Chondrocyte (in vitro differentiated cells): ENCODE data around the gene TMEM238. TPM values are rescaled to one million over a fixed set of nuclear protein-coding genes. Genes with fewer than 3 reads are reported as not detected.

ENCODE experiments used
- DNase-seq: peaks from one replicate; pipeline ENCODE4 v3.0.0; 2021; ENCODE audit warnings: mixed read lengths, low spot score
- H3K27ac Mint-ChIP-seq: one replicate; pipeline ENCODE4 v1.8.0; 2021; ENCODE audit warnings: mild to moderate bottlenecking, moderate library complexity, mixed read lengths; ENCODE audit not compliant: unreplicated experiment
- H3K27me3 Mint-ChIP-seq: 2 replicates; pipeline ENCODE4 v1.8.0; 2021; ENCODE audit warnings: low read depth, mixed read lengths
- H3K36me3 Mint-ChIP-seq: 2 replicates; pipeline ENCODE4 v1.8.0; 2021; ENCODE audit warnings: low read depth, mixed read lengths
- H3K4me1 Mint-ChIP-seq: 2 replicates; pipeline ENCODE4 v1.8.0; 2021; ENCODE audit warnings: low read depth, mild to moderate bottlenecking, mixed read lengths
- H3K4me3 Mint-ChIP-seq: one replicate; pipeline ENCODE4 v1.8.0; 2021; ENCODE audit warnings: mild to moderate bottlenecking, moderate library complexity, mixed read lengths; ENCODE audit not compliant: unreplicated experiment
- H3K9me3 Mint-ChIP-seq: 2 replicates; pipeline ENCODE4 v1.8.0; 2021; ENCODE audit warnings: low read depth, mixed read lengths
- CTCF ChIP-seq: fragments of 200-600 bp; sonication (generic); IDR thresholded peaks from 2 replicates; pipeline ENCODE4 v1.5.0; 2021; ENCODE audit warnings: antibody characterized with exemption, mild to moderate bottlenecking, moderate library complexity
- total RNA-seq: library from RNA; stranded (reverse); gene quantifications from 3 replicates; pipeline ENCODE4 v1.2.1, GENCODE V29; 2021

The TMEM238 gene
- total RNA-seq, 1 donor from 2014 or later, result 1.0 TPM

DNA sequence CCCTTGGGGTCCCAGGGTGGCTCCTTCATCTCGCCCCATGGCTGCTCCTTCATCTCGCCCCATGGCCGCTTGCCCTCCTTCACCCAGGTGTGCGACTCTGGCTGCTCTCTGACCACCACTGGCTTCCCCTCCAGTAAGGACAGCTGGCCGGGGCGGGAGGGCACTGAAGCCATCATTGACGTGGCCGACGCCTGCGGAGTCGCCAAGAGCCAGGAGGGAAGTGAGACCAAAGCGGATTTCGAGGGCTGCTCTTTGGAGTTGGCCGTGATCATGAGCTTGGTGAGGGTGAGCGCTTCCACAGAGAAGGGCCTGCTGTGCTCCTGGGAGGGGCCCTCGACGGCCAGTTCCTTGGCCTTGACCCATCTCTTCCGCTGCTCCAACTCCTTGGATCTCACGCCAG, 25.6 kb downstream of the TMEM238 start:
- no peak for TF ChIP-seq CTCF
- no peak for DNase-seq
- Mint-ChIP-seq H3K27ac (no peak overlapping the region), H3K9me3 (no peaks in the 10 kb centered on the region), H3K36me3 (no peaks in the 10 kb centered on the region), H3K27me3 (peaks cover 10% of the 10 kb centered on the region), H3K4me1 (peaks cover 3% of the 10 kb centered on the region), H3K4me3 (no peak overlapping the region)

DNA sequence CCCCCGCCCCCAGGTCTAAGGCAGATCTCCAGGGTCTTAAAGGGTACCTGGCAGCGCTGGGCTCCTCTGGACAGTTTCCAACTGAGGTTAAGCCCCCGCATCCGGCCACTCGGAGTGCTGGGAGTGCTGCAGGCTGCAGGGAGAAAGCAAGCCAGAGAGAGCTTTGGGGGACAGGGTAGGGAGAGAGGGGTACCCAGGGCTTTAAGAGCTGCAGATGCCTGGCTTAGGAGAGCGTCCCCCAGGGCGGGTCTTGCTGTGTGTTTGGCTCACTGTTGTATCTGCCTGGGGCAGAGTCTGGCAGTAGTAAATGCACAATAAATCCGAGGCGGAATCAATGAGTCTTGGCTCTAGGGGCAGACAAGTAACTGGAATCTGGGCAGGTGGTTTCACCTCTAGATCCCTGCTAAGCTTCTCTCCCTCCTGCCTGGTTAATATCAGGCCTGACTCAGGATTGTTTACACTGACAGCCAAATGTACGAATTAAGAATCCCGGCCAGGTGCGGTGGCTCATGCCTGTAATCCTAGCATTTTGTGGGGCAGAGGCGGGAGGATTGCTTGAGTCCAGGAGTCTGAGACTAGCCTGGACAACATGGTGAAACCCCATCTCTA, 28.8 kb downstream of the TMEM238 start:
- peaks cover 14% of the 10 kb centered on the region for H3K4me1 Mint-ChIP-seq
- H3K4me3 Mint-ChIP-seq, result no peak overlapping the region
- no peak overlapping the region for H3K27ac Mint-ChIP-seq
- DNase-seq, result no peak
- H3K36me3 Mint-ChIP-seq, result no peaks in the 10 kb centered on the region
- TF ChIP-seq CTCF, result no peak
- peaks cover 38% of the 10 kb centered on the region for H3K27me3 Mint-ChIP-seq
- H3K9me3 Mint-ChIP-seq, result no peaks in the 10 kb centered on the region

DNA sequence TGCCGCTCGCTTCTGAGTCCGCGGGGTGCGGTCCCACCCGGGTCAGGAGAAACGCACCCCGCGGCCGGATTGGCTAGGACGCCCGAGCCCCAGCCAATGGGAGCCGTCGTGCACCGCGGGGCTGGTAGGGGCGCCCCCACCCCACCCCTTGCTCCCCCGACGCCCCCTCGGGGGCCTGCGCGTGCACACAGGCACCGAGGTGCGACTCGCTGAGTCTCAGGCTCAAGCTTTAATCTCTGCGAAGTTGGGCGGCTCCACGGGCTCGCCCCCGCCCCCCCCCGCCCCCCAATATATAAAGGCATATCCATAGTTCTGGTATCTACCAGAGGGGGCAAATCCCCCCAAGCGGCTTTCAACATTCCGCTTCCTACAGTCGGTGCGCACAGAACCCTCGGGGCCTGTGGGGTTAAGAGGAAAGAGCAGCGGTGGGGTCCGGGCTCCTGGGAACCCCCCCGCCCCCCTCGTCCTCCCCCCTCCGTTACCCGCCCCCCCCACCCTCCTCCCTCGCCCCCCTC, 29.3 kb downstream of the TMEM238 start, which contains the start of gene COX6B2:
COX6B2 (minus strand) TSS at position 22 of the 515 bp plus-strand sequence. CDS start 198 bp downstream, outside the sequence.
- no peak within 1 kb of the TSS for H3K27ac Mint-ChIP-seq
- no peaks in the 10 kb centered on the region for H3K36me3 Mint-ChIP-seq
- TF ChIP-seq CTCF, result no peak
- peaks cover 14% of the 10 kb centered on the region for H3K4me1 Mint-ChIP-seq
- peak; percentile 82 for DNase-seq
- no peaks in the 10 kb centered on the region for H3K9me3 Mint-ChIP-seq
- H3K4me3 Mint-ChIP-seq, result peak within 1 kb of the TSS; percentile 69
- H3K27me3 Mint-ChIP-seq, result peaks cover 38% of the 10 kb centered on the region

- no peak for TF ChIP-seq CTCF
- Mint-ChIP-seq H3K36me3 (no peaks in the 10 kb centered on the region), H3K9me3 (no peaks in the 10 kb centered on the region), H3K4me3 (peak overlapping the region; percentile 69), H3K27me3 (peaks cover 38% of the 10 kb centered on the region), H3K27ac (no peak overlapping the region), H3K4me1 (peaks cover 14% of the 10 kb centered on the region)
- peak; percentile 65 for DNase-seq
Measured at GRCh38 chr19:55353803-55354697, 30.0 kb downstream of the TMEM238 start.

DNA sequence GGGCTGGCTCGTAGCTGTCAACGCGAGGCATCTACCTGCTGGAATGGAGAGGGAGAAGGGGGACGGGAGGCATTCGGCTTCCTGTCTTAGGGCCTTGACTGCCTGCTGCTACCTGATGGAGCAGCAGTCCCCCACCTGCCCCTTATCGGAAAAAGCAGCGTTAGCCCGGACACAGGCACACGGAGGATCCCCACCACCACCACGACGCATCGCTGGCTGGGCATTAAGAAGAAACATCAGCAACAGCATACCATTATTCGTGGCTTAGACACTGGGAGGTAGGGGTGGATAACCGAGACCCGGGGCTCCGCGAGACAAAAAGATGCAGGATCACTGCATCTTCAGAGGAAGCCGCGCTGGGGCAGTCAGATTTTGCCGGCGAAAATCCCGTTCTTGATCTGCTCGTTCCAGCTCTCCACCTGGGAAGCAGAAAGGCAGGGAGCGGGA, 30.7 kb downstream of the TMEM238 start:
- peak overlapping the region; percentile 69 for H3K4me3 Mint-ChIP-seq
- H3K36me3 Mint-ChIP-seq, result no peaks in the 10 kb centered on the region
- no peaks in the 10 kb centered on the region for H3K9me3 Mint-ChIP-seq
- H3K27ac Mint-ChIP-seq, result peak overlapping the region; percentile 22
- peak; percentile 70 for DNase-seq
- peaks cover 38% of the 10 kb centered on the region for H3K27me3 Mint-ChIP-seq
- TF ChIP-seq CTCF, result no peak
- H3K4me1 Mint-ChIP-seq, result peaks cover 14% of the 10 kb centered on the region
